Stimulated activated naive CD8-positive, alpha-beta T cell treated with anti-CD3 and anti-CD28 coated beads, Interleukin-15, Interleukin-2, amounts not matched to agents 100 ng/mL and 50 ng/mL, for 24 hours (primary cell): ENCODE measurements around the gene HMHB1.

Experiments used
- H3K27ac Mint-ChIP-seq: one replicate; pipeline ENCODE4 v1.8.0; 2021; ENCODE audit warnings: mild to moderate bottlenecking, mixed read lengths
- H3K27me3 Mint-ChIP-seq: one replicate; pipeline ENCODE4 v1.8.0; 2021; ENCODE audit warnings: mixed read lengths
- H3K36me3 Mint-ChIP-seq: one replicate; pipeline ENCODE4 v1.8.0; 2021; ENCODE audit warnings: low read depth, mixed read lengths
- H3K4me1 Mint-ChIP-seq: one replicate; pipeline ENCODE4 v1.8.0; 2021; ENCODE audit warnings: low read depth, mixed read lengths
- H3K4me3 Mint-ChIP-seq: one replicate; pipeline ENCODE4 v1.8.0; 2021; ENCODE audit warnings: mild to moderate bottlenecking, mixed read lengths
- H3K9me3 Mint-ChIP-seq: one replicate; pipeline ENCODE4 v1.8.0; 2021; ENCODE audit warnings: mixed read lengths

HMHB1 gene

DNA sequence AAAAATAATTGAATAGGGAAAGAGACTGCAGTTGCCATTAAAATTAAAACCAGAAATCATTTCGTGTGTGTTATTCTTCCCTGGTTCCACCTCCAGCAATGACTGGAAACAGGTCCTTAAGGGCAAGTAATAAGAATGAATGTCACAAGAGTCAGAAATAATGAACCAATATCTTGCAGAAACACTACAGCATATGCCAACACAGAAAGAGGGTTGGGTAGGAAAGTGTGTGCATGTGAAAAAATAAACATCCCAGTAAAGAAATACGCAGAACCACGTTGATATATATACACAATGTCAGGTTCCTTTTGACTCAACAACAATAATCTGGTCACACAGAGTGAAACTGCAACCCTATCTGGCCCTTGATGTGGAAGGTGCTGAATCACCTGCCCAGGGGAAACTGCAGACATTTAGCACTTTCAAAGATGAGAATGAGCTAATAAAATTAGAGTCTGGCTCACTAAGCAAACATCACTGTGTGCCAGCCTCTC is 15.0 kb downstream of the HMHB1 start:
- Mint-ChIP-seq H3K36me3 (no peaks in the 10 kb centered on the region), H3K27me3 (no peaks in the 10 kb centered on the region), H3K4me1 (peaks cover 18% of the 10 kb centered on the region), H3K9me3 (no peaks in the 10 kb centered on the region), H3K4me3 (no peak overlapping the region), H3K27ac (no peak overlapping the region)

DNA sequence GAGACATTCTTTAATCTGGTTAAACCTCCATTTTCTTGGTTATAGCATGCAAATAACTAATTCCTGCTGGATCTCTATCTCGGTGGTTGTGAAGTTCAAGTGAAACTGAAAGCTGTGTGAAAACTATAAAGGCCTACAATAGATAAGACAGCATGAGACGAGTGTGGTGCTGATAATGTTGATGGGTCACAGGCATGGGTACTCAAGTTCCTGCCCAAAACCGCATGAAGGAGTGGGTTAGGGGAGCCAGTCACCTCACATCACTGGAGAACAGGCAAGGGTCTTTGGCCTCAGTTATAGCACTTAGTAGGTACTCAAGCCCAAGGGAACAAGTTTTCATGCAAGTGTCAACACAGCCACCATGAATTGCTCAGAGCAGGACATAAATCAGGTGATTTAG is 16.7 kb downstream of the HMHB1 start:
- Mint-ChIP-seq H3K4me1 (peaks cover 18% of the 10 kb centered on the region), H3K9me3 (no peaks in the 10 kb centered on the region), H3K27me3 (no peaks in the 10 kb centered on the region), H3K27ac (no peak overlapping the region), H3K4me3 (peak overlapping the region; percentile 36), H3K36me3 (no peaks in the 10 kb centered on the region)

DNA sequence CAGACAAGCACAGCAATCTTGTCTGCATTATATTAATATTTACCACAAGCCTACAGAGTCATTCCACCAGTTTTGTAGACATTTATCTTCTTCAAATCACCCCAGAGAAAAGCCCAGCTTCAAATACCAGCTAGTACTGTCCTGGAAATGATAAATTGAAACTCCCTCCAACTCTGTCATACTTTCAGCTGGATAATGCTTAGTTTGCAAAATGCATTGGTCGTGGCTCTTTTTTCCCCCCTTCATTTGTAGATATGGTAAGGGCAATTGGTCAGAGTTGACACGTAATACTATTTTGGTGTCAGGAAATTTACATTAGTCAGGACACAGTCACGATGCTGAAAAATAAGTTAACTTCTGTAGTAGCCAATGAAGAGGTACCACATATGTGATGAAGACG is 21.2 kb downstream of the HMHB1 start:
- Mint-ChIP-seq H3K27ac (no peak overlapping the region), H3K4me3 (no peak overlapping the region), H3K9me3 (no peaks in the 10 kb centered on the region), H3K27me3 (no peaks in the 10 kb centered on the region), H3K4me1 (peaks cover 7% of the 10 kb centered on the region), H3K36me3 (no peaks in the 10 kb centered on the region)

DNA sequence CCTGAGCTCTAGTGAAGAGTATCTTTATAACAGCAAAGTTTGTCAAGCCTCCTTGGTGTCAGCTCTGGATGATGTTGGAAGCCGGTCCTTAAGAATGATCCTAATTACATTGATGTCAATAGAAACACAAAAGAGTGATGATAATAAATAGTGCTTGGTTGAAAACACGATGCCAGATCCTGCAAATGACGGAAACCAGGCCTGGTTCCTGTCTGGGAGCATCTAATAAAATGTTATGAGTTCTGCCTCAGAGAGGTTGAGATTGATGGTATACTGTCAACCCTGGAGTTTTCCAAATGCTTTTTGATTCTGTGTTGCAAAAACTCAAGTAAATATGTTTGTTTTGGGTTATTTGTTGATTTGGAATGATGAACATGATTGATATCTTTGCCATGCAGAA is 23.3 kb downstream of the HMHB1 start:
- no peak overlapping the region for H3K27ac Mint-ChIP-seq
- no peak overlapping the region for H3K4me3 Mint-ChIP-seq
- H3K27me3 Mint-ChIP-seq, result no peaks in the 10 kb centered on the region
- H3K4me1 Mint-ChIP-seq, result no peaks in the 10 kb centered on the region
- no peaks in the 10 kb centered on the region for H3K9me3 Mint-ChIP-seq
- H3K36me3 Mint-ChIP-seq, result no peaks in the 10 kb centered on the region

DNA sequence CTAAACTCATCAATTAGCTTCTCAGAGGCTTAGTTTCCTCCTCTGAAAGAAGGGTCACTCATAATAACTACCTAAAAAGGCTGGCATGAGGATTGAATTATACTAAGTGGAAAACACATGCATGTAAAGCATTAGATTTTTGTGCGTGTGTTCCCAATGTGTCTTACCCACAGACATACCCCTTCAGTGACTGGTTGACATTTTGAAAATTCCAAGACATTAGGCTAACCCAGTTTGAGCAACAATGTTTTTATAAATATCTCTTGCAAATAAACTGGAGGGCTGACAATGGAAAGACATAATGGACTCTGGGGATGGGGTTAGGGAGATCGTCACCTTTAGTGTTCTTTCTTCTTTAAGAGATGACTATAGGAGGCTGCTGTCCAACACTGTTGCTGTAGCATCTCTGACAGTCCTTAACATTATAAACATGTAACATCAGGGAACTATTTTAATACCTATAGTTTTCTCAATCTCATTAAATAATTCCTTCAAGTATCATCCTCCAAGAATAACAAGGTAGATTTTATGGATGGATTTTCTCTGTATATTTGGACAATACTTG is 24.3 kb downstream of the HMHB1 start:
- H3K27me3 Mint-ChIP-seq, result no peaks in the 10 kb centered on the region
- no peaks in the 10 kb centered on the region for H3K9me3 Mint-ChIP-seq
- no peaks in the 10 kb centered on the region for H3K36me3 Mint-ChIP-seq
- no peak overlapping the region for H3K27ac Mint-ChIP-seq
- no peak overlapping the region for H3K4me3 Mint-ChIP-seq
- no peaks in the 10 kb centered on the region for H3K4me1 Mint-ChIP-seq

DNA sequence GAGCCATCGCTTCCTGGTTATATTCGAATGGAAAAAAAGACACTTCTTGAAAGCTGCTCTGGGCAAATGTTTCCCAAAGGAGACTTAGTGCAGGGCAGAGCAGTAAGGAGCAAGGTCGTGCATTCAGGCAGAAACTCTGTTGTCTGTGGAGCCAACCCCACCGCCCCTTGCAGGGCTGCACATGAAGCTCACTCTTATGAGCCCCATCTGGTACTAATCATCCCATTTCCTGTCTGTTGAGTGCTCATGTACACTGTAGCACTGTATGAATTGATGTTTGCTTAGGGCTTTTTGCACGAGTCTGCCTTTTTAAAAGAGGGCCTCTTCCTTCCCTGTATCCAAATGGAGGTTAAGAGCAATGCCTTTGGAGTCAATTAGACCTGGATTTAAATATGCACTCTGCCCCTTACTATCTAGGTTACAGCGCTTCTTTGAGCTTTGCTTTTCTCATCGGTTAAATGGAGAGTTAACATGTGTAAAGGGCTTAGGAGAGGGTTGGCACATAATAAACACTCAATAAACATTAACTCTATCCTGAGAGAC is 25.4 kb downstream of the HMHB1 start:
- Mint-ChIP-seq H3K9me3 (no peaks in the 10 kb centered on the region), H3K4me1 (no peaks in the 10 kb centered on the region), H3K4me3 (no peak overlapping the region), H3K36me3 (no peaks in the 10 kb centered on the region), H3K27ac (no peak overlapping the region), H3K27me3 (no peaks in the 10 kb centered on the region)

DNA sequence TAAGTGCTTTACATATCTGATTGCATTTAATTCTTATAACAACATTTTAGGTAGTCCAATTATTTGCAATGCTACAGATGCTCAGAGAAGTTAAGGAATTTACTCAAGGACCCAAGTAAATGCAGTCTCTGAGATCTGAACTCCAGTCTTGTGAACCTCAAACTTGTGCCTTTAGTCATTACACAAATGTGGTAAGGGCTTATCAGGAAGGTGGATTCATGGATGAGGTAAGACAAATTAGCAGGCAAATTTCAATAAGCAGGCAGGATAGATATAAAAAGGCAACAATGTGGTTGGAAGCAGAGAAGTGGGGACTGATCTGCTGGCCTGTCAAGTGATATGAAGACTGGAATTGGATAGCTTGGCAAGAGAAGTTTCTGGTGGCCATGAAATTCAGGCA is 29.5 kb downstream of the HMHB1 start:
- no peaks in the 10 kb centered on the region for H3K36me3 Mint-ChIP-seq
- H3K27me3 Mint-ChIP-seq, result no peaks in the 10 kb centered on the region
- H3K4me1 Mint-ChIP-seq, result no peaks in the 10 kb centered on the region
- no peak overlapping the region for H3K27ac Mint-ChIP-seq
- H3K9me3 Mint-ChIP-seq, result no peaks in the 10 kb centered on the region
- H3K4me3 Mint-ChIP-seq, result no peak overlapping the region

DNA sequence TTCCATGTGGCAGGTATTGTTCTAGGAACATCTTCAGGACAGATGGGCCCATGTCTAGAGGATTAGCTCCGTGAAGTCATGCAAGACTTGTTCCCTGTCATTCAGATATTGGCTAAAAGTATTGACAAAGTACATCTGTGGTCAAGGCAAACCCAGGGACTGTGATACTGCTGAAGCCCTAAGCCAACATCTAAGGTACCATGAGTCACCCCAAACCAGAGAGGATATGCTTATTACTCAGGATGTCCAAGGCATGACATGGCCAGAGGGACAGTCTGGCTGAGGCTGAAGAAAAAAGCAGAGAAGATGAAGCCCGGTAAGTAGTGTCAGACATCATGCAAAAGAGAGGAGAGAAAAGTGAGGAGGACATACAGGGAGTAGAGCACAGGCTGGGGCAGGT is 31.0 kb downstream of the HMHB1 start:
- H3K4me1 Mint-ChIP-seq, result no peaks in the 10 kb centered on the region
- no peak overlapping the region for H3K27ac Mint-ChIP-seq
- H3K9me3 Mint-ChIP-seq, result no peaks in the 10 kb centered on the region
- no peaks in the 10 kb centered on the region for H3K36me3 Mint-ChIP-seq
- H3K27me3 Mint-ChIP-seq, result no peaks in the 10 kb centered on the region
- H3K4me3 Mint-ChIP-seq, result no peak overlapping the region

DNA sequence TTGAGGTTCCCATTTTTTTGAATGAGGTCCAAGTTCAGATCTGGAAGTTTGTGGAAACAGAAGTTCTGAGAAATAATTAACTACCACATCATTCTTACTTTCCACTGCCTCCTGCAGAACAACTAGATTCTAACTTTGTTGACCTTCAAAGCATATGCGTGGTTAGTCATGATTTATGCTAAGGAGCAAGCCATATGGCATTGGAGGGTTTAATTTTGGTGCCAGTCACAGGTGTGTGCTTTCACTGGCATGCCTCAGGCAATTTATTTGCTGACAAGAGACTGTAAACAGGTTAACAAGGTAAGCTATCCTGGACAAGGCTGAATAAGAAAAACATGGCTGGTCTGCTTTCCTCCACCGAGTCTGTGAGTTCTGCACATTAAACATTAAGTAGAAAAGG is 31.5 kb downstream of the HMHB1 start:
- no peaks in the 10 kb centered on the region for H3K9me3 Mint-ChIP-seq
- no peaks in the 10 kb centered on the region for H3K4me1 Mint-ChIP-seq
- H3K27me3 Mint-ChIP-seq, result no peaks in the 10 kb centered on the region
- H3K4me3 Mint-ChIP-seq, result no peak overlapping the region
- H3K36me3 Mint-ChIP-seq, result no peaks in the 10 kb centered on the region
- no peak overlapping the region for H3K27ac Mint-ChIP-seq

DNA sequence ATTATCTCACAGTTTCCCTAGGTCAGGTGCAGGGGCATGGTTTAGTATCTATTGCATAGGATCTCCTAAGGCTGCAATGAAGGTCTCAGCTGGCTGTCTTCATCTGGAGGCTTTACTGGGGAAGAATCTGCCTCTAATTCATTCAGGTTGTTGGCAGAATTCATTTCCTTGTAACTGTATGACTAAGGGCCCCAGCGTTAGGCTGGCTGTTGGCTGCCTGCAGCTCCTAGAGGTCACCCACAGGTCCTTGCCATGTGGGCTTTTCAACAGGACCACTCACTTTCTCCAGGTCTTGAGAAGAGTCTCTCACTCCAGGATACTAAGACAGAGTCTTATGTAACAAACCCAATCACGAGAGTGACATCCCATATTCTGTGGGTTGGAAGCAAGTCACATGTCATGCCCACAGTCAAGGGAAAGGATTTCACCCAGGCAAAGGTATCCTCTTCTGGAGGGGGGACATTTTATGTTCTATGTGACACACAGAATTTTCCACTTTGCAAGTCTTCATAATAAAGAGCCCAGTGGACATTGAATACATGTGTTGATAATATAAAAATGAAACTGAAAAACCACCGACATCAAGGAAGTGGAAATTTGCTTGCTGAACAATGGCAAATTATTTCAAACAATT is 38.2 kb downstream of the HMHB1 start:
- Mint-ChIP-seq H3K36me3 (no peaks in the 10 kb centered on the region), H3K4me3 (no peak overlapping the region), H3K27ac (no peak overlapping the region), H3K9me3 (no peaks in the 10 kb centered on the region), H3K27me3 (no peaks in the 10 kb centered on the region), H3K4me1 (peaks cover 4% of the 10 kb centered on the region)

DNA sequence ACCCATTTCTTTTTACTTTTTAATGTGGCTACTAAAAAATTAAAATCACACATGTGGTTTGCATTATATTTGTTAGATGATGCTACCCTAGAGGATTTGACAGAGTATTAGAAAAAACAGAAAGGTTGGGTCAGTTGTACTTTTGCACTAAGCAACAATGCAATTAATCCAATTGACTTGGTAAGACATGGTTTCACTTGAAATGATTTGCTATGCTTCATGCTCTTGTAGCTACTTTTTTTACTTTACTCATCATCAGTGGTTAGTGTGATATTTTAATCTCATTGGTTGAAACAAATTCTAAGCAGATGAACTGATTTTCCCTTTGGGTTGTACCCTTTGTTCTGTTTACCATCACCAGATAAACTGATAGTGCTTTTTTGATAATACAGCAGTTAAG is 39.4 kb downstream of the HMHB1 start:
- Mint-ChIP-seq H3K36me3 (no peaks in the 10 kb centered on the region), H3K27me3 (no peaks in the 10 kb centered on the region), H3K27ac (no peak overlapping the region), H3K4me3 (no peak overlapping the region), H3K9me3 (no peaks in the 10 kb centered on the region), H3K4me1 (peaks cover 4% of the 10 kb centered on the region)

DNA sequence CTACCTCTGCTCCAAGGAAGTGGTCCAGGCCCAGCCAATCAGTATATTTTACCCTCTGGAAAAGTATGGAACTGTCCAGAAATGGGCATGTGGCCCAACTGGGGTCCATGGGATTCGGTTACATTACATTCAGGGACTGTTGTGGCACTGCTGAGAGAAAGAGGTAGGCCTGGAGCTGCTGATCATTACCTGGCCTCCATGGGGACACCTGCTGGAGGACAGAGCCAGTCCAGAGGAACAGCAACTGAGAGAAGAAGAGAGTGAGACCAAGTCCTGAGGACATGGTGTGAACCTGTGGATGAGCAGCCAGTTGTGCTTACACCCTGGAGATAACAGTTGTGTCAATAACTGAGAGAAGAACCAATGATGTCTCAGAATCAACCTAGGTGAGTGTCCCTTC is 48.2 kb downstream of the HMHB1 start:
- no peak overlapping the region for H3K4me3 Mint-ChIP-seq
- H3K27ac Mint-ChIP-seq, result no peak overlapping the region
- H3K36me3 Mint-ChIP-seq, result no peaks in the 10 kb centered on the region
- H3K9me3 Mint-ChIP-seq, result no peaks in the 10 kb centered on the region
- no peaks in the 10 kb centered on the region for H3K4me1 Mint-ChIP-seq
- H3K27me3 Mint-ChIP-seq, result no peaks in the 10 kb centered on the region

DNA sequence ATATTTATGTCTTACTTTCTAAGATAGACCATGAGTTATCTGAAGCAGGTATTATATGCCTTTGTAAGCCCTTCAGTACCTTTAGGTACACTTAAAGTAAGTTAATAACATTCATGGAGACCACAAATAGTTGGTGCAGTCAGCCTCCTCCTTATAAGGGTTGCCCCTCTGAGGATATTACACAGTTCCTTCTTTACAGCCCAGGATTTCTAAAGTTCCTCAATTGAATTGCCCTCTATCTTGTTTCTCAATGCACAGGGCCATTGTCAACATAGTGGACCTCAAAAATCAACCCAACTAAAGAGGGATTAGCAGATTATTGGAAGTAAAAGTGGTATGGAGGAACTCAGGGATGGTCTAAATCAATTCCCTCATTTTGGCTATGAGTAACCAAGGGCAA is 50.3 kb downstream of the HMHB1 start:
- no peaks in the 10 kb centered on the region for H3K27me3 Mint-ChIP-seq
- no peaks in the 10 kb centered on the region for H3K36me3 Mint-ChIP-seq
- H3K27ac Mint-ChIP-seq, result no peak overlapping the region
- no peak overlapping the region for H3K4me3 Mint-ChIP-seq
- no peaks in the 10 kb centered on the region for H3K4me1 Mint-ChIP-seq
- no peaks in the 10 kb centered on the region for H3K9me3 Mint-ChIP-seq

DNA sequence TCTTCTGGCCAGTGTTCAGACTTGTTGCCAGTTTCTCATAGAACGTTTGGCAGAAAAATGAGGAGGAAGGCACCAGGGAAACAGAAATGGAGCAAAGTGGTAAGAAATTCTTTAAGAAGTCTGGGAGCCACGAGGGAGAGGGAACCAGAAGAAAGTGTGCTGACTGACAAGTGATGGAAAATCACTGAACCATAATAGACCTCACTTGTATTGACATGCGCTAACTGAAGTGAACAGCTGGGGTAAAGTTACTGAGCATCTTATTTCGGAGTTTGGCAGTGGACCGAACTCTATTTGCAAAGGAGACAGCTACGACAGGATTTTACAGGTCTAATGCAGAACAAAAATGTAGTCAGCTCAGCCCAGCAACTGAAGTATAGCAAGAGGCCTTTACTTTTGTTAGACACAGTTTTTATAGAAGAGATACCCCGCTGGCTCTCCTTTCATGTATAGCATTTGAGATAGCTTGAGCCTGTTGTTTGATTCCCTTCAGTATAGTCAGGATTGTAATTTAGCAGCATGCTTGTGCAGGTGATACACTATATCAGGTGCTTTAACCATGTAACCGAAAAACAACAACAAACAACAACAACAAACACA is 53.6 kb downstream of the HMHB1 start:
- Mint-ChIP-seq H3K27ac (no peak overlapping the region), H3K36me3 (no peaks in the 10 kb centered on the region), H3K4me1 (no peaks in the 10 kb centered on the region), H3K9me3 (no peaks in the 10 kb centered on the region), H3K27me3 (no peaks in the 10 kb centered on the region), H3K4me3 (no peak overlapping the region)
